GM19455 (cell line): ENCODE results near the gene TOB2.
"Not testable (repeated sequence)": the region's sequence is repeated elsewhere in the genome, so short reads cannot be mapped to it uniquely, and the experiment has no call there.

Experiments used
- ATAC-seq: cut with Tn5 transposase; IDR thresholded peaks from one replicate; pipeline ENCODE4 v1.9.1; 2021; ENCODE audit not compliant: unreplicated experiment

TOB2 gene

GRCh38 chr22:41429951-41430332 is 16.7 kb downstream of the TOB2 start:
- no peak for ATAC-seq

- no peak for ATAC-seq
Observed at GRCh38 chr22:41429232-41429950, 17.2 kb downstream of the TOB2 start.

GRCh38 chr22:41425660-41426365 is 20.8 kb downstream of the TOB2 start:
- no peak for ATAC-seq

- ATAC-seq = no peak
Observed at GRCh38 chr22:41418717-41419116, 27.9 kb downstream of the TOB2 start.

GRCh38 chr22:41417622-41418390 is 28.8 kb downstream of the TOB2 start:
- ATAC-seq = no peak

GRCh38 chr22:41415554-41415953 is 31.0 kb downstream of the TOB2 start:
- ATAC-seq = no peak

GRCh38 chr22:41411021-41411851 is 35.4 kb downstream of the TOB2 start:
- ATAC-seq = no peak

- ATAC-seq = no peak
Observed at GRCh38 chr22:41410311-41410751, 36.3 kb downstream of the TOB2 start.

GRCh38 chr22:41408665-41409064 is 37.9 kb downstream of the TOB2 start:
- ATAC-seq = no peak

GRCh38 chr22:41407433-41407832 is 39.2 kb downstream of the TOB2 start:
- ATAC-seq = no peak

- no peak for ATAC-seq
Observed at GRCh38 chr22:41406410-41406809, 40.2 kb downstream of the TOB2 start.

- no peak for ATAC-seq
Observed at GRCh38 chr22:41405588-41405987, 41.0 kb downstream of the TOB2 start.

GRCh38 chr22:41403532-41404318 is 42.9 kb downstream of the TOB2 start:
- peak; percentile 84 for ATAC-seq

- not testable (repeated sequence) for ATAC-seq
Observed at GRCh38 chr22:41402851-41403250, 43.8 kb downstream of the TOB2 start.

GRCh38 chr22:41401781-41402648 is 44.6 kb downstream of the TOB2 start:
- no peak for ATAC-seq

- ATAC-seq = no peak
Observed at GRCh38 chr22:41398921-41399320, 47.7 kb downstream of the TOB2 start.

- no peak for ATAC-seq
Observed at GRCh38 chr22:41397143-41397811, 49.3 kb downstream of the TOB2 start.

- no peak for ATAC-seq
Observed at GRCh38 chr22:41395531-41396240, 50.9 kb downstream of the TOB2 start.
